ENCODE measurements around the gene JAKMIP1.

GRCh38 chr4:6088950-6089349, 111.4 kb downstream of the JAKMIP1 start:
- TF ChIP-seq SUZ12 (IDR thresholded peaks at IDR 0.05) (no peak), FOXA1 (IDR thresholded peaks at IDR 0.05) (no peak), FOXM1 (IDR thresholded peaks at IDR 0.05; ENCODE audit: borderline replicate concordance) (no peak)
